GM13977 (cell line): ENCODE results near the gene PAN3.
"Not testable (repeated sequence)": the region's sequence is repeated elsewhere in the genome, so short reads cannot be mapped to it uniquely, and the experiment has no call there.

ENCODE experiments used
- DNase-seq: peaks from one replicate; pipeline ENCODE4 v3.0.0; 2012; ENCODE audit warnings: low spot score
- in situ Hi-C: fragments of 300-500 bp; cut with MboI; formaldehyde crosslinking; loops from one replicate; pipeline ENCODE4 v1.12.0; 2022; ENCODE audit warnings: low sequenced_read_pairs, low pct_unique_long_range_greater_than_20kb, mixed read lengths, inconsistent platforms; ENCODE audit not compliant: unreplicated experiment
- TF ChIP-seq, protein P1 (sequence below): IDR thresholded peaks from 2 replicates; pipeline ENCODE4 v1.5.1; 2012; ENCODE audit warnings: mild to moderate bottlenecking, control low read depth; ENCODE audit not compliant: insufficient read depth; ENCODE audit errors: extremely low read depth, missing control alignments

Gene PAN3

DNA sequence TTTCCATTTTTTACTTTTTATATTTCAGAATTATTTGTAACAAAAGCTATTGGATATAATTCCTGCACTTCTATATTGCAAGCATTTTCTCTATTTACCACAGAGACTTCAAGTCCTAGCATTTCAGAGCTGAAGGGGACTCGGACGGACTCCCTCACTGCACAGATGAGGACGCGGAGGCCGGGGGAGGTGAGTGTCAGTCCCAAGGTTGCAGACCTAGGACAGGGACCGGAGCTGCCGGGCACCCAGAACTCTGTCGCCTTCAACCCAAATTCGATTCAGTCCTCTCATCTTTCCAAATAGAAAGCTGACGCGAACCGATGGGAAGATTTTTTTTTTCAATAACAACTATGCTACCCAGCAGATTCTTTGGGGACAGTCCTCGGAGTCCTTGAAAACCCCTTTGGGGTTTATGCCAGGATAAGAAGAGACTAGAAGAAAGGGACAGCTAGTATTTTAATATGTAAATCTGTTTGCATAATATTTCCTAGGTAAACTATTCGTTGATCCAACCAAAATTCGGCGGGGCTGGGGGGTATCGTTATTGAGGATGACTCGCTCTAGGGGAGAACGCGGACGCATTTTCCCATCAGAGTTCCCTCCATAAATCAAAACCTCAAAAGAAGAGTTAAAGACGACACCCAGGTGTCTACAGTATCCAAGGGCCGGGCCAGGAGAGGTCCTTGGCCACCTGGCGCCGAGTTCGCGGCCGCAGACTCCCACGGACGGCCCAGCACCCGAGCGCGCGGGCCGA, 38.8 kb upstream of the PAN3 start:
- DNase-seq = peak; percentile 36
- TF ChIP-seq, protein P1, sequence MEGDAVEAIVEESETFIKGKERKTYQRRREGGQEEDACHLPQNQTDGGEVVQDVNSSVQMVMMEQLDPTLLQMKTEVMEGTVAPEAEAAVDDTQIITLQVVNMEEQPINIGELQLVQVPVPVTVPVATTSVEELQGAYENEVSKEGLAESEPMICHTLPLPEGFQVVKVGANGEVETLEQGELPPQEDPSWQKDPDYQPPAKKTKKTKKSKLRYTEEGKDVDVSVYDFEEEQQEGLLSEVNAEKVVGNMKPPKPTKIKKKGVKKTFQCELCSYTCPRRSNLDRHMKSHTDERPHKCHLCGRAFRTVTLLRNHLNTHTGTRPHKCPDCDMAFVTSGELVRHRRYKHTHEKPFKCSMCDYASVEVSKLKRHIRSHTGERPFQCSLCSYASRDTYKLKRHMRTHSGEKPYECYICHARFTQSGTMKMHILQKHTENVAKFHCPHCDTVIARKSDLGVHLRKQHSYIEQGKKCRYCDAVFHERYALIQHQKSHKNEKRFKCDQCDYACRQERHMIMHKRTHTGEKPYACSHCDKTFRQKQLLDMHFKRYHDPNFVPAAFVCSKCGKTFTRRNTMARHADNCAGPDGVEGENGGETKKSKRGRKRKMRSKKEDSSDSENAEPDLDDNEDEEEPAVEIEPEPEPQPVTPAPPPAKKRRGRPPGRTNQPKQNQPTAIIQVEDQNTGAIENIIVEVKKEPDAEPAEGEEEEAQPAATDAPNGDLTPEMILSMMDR = no peak
- in situ Hi-C loops = no loop called here

DNA sequence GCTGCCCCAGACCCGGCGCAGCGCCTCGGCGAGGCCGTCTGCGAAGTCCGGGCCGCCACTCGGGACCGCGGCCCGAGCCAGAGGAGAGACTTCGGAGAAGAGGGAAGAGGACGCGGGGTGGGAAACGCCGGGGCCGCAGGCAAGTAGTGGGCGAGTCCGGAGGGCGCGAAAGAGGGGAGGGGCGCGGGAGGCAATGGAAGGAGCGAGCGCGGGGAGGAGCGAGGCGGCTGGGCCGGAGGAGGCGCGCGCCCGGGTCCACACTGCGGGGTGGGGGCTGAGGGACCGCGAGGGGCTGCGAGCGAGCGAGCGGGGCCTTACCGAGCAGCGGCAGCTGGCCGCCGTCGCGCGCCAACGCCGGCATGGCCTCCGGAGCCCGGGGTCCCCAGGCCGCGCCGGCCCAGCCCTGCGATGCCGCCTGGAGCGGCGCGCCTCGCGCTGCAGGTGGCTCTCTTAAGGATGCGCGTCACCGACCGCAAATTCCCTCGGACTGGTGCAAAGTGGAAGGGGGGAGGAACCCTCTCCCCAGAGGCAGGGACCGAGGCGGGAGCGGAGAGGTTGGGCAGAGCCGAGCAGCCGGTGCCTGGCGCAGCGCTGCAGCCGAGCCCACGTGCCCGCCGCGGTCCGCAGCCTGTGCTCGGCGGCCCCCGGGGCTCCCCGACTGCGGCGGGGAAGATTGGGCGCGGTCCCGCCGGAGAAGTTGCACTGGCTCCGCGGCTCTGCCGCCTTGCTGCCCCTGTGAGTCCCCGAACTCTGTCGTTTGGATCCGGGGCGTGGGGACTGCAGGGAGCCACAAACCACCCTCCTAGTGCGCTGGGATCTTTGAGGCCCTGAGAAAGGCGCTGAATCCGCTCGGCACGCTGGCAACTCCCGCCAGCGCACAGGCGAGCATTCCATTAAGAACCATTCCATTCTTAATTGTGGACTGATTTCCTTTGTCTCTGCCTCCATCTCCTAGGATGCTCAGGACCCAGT, 37.9 kb upstream of the PAN3 start, which contains the start of gene FLT3:
TSS of gene FLT3 (minus strand) at position 427 of the 972 bp plus-strand sequence. CDS start at position 361, 66 bp downstream.
- in situ Hi-C loops = no loop called here
- DNase-seq = peak; percentile 77
- TF ChIP-seq, protein P1 = no peak

DNA sequence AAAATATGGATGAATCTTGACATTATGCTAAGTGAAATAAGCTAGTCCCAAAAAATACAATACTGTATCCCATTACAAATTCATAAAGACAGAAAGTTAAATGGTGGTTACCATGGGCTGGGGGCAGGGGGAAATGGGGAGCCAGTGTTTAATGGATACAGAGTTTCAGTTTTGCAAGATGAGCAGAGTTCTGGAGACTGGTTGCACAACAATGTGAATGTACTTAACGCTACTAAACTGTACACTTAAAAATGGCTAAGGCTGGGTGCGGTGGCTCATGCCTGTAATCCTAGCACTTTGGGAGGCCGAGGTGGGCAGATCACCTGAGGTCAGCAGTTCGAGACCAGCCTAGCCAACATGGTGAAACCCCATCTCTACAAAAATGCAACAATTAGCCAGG, 36.5 kb upstream of the PAN3 start:
- DNase-seq, in situ Hi-C loops: not testable (repeated sequence)

DNA sequence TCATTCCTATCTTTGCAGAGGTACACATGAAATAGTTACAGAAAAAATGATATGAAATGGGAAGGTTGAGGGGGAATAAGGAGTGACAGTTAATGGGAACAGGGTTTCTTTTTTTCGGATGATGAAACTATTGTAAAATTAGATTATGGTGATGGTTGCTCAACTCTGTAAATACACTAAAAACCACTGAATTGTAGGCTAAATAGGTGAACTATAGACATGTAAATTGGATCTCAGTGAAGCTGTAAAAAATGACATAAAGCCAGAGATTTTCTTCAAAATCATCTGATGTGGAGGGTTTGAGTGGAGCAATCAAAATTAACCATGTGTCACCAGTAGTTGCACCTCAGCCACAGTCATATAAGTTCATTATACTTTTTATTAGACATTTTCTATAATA, 31.4 kb upstream of the PAN3 start:
- no peak for DNase-seq
- in situ Hi-C loops = no loop called here
- TF ChIP-seq, protein P1 = no peak

DNA sequence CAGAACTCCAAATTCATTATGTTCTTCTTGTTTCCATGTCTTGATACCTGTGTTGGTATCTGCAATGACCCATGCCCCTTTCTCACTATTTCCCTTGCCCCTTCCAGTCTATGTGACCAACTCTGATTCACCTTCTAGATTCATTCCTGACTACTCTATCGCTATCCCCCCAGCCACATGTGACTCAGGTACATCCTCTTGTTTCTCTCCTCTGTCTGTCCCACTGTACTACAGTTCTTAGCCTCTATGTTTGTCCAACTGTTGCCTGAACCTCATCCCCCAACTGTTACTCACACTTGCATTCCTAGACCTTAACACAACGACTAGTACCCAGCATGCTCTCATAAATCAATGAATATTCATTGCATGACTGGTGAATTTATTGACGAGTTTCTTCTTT, 27.9 kb upstream of the PAN3 start:
- no peak for DNase-seq
- TF ChIP-seq, protein P1 = no peak
- in situ Hi-C loops = no loop called here

DNA sequence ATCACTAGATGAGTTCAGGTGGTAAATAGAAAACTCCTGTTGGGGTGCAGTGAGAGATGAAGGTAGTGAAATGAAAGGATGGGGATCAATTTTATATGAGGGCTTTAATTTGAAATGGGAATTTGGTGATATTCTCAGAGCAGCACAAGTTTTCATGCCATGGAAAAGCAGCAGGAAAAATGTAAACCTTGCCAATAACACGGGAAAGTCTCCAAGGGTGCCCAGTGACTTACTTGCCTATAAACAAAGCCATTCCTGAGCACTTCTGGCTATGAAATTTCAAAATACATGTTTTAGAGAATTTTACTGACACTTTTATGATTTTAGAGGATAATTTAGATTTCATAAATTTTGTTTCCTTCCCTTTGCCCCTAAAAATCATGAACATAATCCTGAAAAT, 21.6 kb upstream of the PAN3 start:
- TF ChIP-seq, protein P1 = no peak
- DNase-seq = no peak
- in situ Hi-C loops = no loop called here
